DMS79 (cell line): ENCODE results near the gene GPAM.

ENCODE experiments used
- DNase-seq: peaks from one replicate; lab custom pipeline; 2025; lab: John Stamatoyannopoulos, UW

The GPAM gene

GRCh38 chr10:112182784-112183328, 709 bp downstream of the GPAM start:
- no peak for DNase-seq

DNA sequence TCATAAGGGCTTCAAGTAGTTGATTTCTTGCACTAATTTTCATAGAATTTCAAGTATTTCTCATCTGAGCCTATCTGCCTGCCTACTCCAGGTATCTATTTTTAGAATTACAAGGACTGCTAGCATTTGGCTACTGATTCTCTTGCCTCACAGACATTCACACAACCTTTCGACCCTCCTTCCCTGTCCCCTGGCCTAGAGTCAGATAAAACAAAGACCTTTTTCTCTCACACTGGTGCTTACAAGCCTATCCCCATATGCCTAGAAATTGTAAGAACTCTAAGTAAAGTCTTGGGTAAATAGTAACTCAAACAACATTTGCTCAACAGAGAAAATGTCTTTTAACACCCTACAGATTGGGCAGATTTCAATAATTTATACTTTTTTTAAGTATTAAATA, 6.3 kb downstream of the GPAM start:
- no peak for DNase-seq

DNA sequence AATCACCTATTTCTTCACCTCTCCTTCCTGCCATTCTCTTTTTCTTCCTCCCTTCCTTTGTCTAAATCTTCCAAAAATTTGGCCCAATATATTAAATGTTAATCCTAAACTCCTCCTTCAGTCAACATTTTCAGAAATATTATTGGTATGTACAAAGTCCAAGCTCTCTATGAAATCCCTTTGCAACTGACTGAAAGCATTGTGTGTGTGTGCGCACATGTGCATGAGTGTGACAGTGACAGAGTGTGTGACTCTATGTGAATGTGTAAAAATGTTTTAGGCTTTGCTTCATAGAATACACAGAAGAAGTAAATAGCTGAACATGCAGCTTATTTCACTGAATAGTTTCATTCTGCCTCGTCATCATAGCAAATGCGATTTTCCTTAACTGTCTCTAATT, 7.0 kb downstream of the GPAM start:
- DNase-seq, result no peak

DNA sequence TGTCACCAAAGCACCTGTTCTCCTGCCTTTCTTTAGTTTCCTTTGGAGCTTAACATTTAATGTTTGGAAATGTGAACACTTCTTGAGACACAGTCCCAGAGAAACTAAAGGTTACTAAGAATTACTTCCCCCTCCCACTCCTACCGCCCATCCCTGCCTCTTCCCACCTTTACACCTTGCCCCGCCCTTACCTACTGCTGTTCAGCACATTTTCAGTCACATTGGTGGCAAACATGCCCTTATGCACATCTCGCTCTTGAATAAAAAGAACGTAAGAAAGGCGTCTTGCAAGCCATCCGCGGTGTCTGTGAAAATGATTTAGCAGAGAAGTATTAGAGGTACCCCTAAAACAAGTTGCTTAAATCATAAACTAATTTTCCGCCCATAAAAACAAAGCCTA, 8.2 kb downstream of the GPAM start:
- DNase-seq, result no peak

- no peak for DNase-seq
Observed at GRCh38 chr10:112173206-112173605, 10.4 kb downstream of the GPAM start.

DNA sequence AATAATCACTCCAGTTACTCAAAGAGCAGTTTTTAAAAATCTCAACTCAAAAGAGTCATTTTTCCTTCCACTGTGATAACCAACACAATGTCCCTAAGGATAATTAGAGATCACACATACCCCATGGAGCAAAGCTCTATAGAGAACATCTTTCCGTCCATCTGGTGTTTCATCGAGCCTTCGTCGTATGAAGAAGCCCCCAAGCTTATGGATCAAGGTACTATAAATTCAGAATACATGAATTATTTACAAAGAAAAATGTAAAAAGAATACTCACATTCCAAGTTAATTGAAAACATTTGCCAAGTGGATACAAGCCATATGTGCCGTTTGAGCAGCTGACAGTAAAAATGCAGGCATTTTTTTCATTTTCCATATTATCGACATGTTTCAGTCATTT, 14.8 kb downstream of the GPAM start:
- no peak for DNase-seq

DNA sequence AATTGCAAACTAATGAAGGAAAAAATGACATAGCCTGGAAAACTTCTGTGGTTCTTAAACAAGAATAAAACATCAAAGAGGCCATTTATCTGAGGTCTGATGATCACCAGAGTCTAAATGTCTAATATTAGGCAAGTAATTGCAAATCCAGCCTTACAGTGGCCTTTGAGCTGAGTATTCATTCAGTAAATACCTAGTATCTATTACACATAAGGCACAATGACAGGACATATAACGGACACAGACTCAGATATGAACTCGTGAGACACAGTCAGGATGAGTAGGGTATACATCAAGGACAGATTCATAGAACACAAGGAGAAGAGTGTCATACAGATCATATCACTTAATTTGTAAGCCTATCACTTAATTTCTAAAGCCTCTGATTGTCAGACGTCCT, 16.8 kb downstream of the GPAM start:
- no peak for DNase-seq

- no peak for DNase-seq
Observed at GRCh38 chr10:112161757-112162518, 21.6 kb downstream of the GPAM start.

GRCh38 chr10:112160834-112161233, 22.7 kb downstream of the GPAM start:
- no peak for DNase-seq

DNA sequence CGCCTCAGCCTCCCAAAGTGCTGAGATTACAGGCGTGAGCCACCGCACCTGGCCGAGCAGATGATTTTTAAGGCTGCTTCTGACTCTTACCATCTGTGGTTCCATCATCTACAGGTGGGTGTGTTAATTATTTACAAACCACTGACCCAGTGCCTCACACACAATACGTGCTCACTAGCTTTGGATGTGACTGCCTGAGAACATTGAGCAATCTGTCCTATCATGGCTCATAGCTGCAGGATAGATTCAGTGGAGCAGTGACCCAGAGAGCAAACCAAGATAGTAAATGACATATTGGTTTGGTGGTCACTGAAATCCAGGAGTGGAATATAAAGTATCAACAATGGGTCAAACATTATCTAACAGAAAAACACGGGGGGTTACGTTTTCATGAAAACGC, 24.1 kb downstream of the GPAM start:
- DNase-seq, result no peak

DNA sequence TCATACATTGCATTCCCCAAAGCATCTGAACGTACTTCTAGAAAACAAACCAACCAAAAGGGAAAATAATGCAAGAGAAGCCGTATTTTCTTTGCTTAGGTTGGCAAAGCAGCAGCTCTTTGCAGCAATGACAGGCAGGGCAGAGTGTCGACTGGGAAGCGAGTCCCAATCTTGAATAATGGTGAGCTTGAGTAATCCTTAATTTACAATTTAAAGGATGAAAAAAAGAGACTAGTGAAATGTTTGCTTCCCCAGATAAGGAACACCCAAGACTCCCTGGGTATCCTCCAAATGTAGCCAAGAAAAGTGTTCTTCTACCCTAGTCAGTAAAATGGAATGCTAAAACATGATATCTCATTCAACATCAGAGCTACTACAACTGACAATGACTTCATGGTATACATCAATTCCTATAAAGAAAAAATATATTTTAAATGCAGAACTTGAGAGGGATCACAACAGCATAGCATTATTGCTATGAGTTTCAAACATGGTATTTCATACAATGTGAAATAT, 32.0 kb downstream of the GPAM start:
- no peak for DNase-seq

GRCh38 chr10:112148331-112148730, 35.2 kb downstream of the GPAM start:
- DNase-seq, result no peak

GRCh38 chr10:112146799-112147198, 36.8 kb downstream of the GPAM start:
- no peak for DNase-seq

GRCh38 chr10:112145263-112145662, 38.3 kb downstream of the GPAM start:
- no peak for DNase-seq

DNA sequence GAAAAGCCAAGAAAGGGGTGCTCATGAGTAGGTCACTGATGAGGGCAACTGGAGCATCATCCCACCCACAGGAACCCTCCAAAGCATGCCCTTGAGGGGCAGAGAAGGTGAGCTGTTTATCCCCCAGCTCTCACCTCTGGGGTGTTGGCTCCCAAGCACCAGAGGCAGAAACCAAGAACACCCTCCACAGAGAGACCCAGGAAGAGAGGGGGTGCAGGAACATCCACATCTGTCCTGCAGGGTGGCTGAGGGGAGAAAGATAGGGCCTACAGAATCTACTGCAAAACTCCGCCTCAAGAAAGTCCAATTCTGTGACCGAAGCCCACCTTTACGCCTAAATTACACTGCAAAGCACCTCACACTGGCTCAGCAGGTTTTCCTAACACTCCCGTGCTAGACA, 40.1 kb downstream of the GPAM start:
- DNase-seq, result no peak

- no peak for DNase-seq
Observed at GRCh38 chr10:112141292-112141691, 42.3 kb downstream of the GPAM start.

GRCh38 chr10:112140110-112140970, 43.2 kb downstream of the GPAM start:
- DNase-seq, result peak; percentile 7

GRCh38 chr10:112139176-112139575, 44.4 kb downstream of the GPAM start:
- DNase-seq, result no peak

DNA sequence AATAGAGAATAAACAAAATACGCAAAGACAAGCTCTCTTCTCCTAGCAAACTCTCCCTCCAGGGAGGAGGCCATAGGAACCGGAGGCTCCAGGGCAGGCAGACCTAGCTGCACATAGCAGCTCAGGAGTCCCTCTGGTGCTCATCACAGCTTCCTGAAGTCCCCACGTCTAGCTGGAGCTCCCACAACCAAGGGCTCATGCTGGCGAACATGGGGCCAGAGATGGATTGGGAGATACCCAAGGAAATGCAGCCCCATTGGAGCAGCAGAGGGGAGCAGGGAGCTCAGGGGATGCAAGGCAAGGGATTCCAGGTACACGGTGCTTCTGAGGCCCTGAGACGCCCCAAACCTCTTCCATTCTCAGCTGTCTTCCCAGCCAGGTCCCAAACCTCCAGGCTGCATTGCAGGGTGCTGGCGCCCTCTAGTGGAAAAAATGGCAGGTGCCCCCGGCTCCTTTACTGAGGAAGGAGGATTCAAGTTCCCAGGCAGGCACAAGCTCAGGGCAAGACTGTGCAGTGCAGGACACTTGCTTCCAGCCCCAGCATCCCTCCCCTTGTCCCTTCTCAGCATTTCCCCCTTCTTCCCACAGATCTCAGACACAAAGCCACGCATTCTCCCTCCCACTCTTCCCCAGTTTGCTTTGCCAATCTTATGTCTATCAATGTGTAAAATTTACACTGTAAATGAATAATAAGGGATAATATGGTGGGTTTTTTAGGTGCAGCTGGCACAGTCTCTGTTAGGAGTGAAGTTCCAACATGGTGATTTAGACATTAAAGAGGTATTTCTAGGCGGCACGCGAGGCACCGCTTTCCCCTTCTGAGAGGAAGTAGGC, 46.2 kb downstream of the GPAM start:
- DNase-seq, result no peak

DNA sequence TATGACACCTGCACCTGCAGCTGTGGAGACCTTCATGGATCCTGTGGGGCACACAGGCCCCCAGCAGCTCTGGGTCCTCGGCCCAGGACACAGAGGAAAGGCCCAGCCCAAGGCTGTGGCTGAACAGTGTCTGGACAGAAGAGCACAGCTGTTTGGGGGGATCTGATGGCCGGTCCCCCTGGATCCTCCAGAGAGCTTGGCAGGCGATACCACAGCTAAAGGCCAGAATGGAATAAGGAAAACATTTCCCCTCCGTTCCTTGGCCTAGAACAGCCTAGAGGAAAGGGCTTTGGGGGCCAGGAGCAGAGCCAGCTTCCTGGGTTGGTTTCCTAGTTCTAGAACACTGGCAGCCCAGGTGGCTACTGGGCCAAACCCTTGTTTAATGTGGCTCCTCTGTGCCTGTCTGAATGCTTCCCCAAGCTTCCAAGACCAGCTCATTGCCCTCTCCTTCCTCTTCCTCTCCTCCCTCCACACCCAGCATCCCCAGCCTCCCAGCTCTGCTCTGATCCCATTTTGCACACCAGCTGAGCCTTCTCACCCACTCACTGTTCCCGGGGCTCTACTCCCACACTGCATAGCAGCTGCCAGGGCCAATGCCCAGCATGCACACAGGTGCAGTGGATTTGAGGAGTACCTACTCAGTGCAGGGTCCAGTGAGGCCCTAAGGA, 46.9 kb downstream of the GPAM start:
- DNase-seq, result no peak

DNA sequence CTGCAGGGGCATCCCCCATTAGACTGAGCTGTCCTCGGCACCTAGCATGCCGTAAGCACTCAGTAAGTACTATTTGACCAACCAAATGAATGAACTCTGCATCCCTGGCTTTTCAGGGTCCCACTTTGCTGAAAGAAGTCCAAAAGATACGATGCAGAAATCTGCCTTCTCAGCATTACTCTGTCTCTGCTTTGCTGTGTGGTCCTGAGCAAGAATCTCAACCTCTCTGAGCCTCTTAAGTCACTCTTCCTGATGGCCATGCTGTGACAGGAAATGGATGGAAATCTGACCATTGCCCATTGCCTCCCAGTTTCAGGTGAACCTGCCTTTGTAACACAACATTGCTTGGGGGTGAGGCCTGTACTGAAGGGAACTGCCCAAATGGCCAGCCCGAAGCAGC, 48.0 kb downstream of the GPAM start:
- DNase-seq, result no peak
